ENCODE measurements around the gene INSC. TPM values are rescaled to one million over a fixed set of nuclear protein-coding genes. Genes with fewer than 3 reads are reported as not detected.

The INSC gene
- total RNA-seq, 1 experiment from 2014 or later, result 0.17 TPM

DNA sequence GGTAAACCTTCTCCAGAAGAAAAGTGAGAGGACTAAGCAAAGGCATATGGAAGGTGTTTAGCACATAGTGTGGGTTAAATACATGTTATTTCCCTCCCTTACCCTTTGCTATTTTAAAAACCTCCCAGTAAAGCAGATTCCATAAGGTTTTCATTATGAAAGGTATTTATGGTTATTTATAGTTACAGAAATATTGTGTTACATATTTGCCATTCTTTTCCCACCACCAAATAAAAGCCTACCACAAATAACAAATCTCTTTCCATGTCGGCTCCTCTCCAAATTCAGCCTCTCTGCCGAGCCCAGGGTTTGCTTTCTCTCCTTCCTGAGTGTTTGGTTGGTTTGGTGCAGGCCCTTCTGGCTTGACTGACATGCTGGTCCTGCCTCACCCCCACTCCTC is 64.4 kb downstream of the INSC start (continued):
- no peak for TF ChIP-seq ZBTB33 (IDR thresholded peaks at IDR 0.05; ENCODE audit: extremely low read depth, insufficient replicate concordance, low read length)
- TF ChIP-seq, protein P1, sequence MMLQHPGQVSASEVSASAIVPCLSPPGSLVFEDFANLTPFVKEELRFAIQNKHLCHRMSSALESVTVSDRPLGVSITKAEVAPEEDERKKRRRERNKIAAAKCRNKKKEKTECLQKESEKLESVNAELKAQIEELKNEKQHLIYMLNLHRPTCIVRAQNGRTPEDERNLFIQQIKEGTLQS (IDR thresholded peaks at IDR 0.05), result no peak
- TF ChIP-seq ELF1 (IDR thresholded peaks at IDR 0.05; ENCODE audit: borderline replicate concordance, low read depth), result no peak

GRCh38 chr11:15180212-15180792 is 65.6 kb downstream of the INSC start:
- ATAC-seq (no peak), DNase-seq (ENCODE audit: low read depth, low spot score) (no peak)
- ChIA-PET POLR2A (no interaction called here), RAD21 (ENCODE audit: low non-redundant PET in 1 of 2, low total read pairs in 2 of 2, uncharacterized antibody in 2 of 2, unreplicated experiment in 2 of 2) (interaction anchor here in 1 of 2 experiments (1.2 kb wide), 1 partner anchor 55 kb away, joined by 5 read pairs; no protein-coding TSS in a partner anchor), CTCF (no interaction called here)
- Histone ChIP-seq H3K4me2 (ENCODE audit: low read length) (no peak overlapping the region), H3K9ac (ENCODE audit: low read length) (no peak overlapping the region), H3K4me3 (replicated peaks in 1 of 2; ENCODE audit: low read depth in 1 of 2, low read length in 2 of 2) (no peak overlapping the region), H3K27me3 (ENCODE audit: insufficient read depth, low read length) (no peaks in the 10 kb centered on the region), H3K4me1 (ENCODE audit: control insufficient read depth in 1 of 2, insufficient read depth in 2 of 2, low read length in 2 of 2) (peaks cover 0 to 7% of the 10 kb centered on the region in 2 experiments; a peak in 1 of 4 replicates), H3K27ac (ENCODE audit: low read depth, low read length) (no peak overlapping the region), H3K36me3 (ENCODE audit: control insufficient read depth in 1 of 2, insufficient read depth in 2 of 2, low read length in 2 of 2) (no peaks in the 10 kb centered on the region), H3K79me2 (ENCODE audit: insufficient read depth, low read length) (no peaks in the 10 kb centered on the region), H3K9me2 (ENCODE audit: insufficient read depth) (no peaks in the 10 kb centered on the region), H2AFZ (ENCODE audit: low read depth, low read length, poor library complexity, severe bottlenecking) (no peak overlapping the region), H4K20me1 (ENCODE audit: insufficient read depth) (no peaks in the 10 kb centered on the region), H3K9me3 (ENCODE audit: control insufficient read depth in 1 of 2, insufficient read depth in 1 of 2, low read depth in 1 of 2, low read length in 2 of 2) (no peaks in the 10 kb centered on the region)
- intact Hi-C loops (cut with micrococcal nuclease), result no loop called here
- no TSS peak for BruUV-seq (replicated peaks)
- no peak for TF ChIP-seq CEBPB (IDR thresholded peaks at IDR 0.05; ENCODE audit: low read depth)
- TF ChIP-seq ZFX (IDR thresholded peaks at IDR 0.05), result no peak

Data from HCT116 (cell line).